ENCODE measurements around the gene ELMO2.

Gene ELMO2

GRCh38 chr20:46374383-46374782 is 32.0 kb downstream of the ELMO2 start:
- H3K4me1 ChIP-seq (ENCODE audit: insufficient read depth, low read length, severe bottlenecking), result no peaks in the 10 kb centered on the region
- no peaks in the 10 kb centered on the region for H3F3A ChIP-seq (ENCODE audit: insufficient read depth, low read length)
- H4K20me1 ChIP-seq (ENCODE audit: insufficient read depth, low read length), result no peaks in the 10 kb centered on the region
- no peak overlapping the region for H3K27ac ChIP-seq (ENCODE audit: low read depth, low read length, poor library complexity, severe bottlenecking)
- no peaks in the 10 kb centered on the region for H3K79me2 ChIP-seq (ENCODE audit: insufficient read depth, low read length)
- no peak overlapping the region for H2AFZ ChIP-seq (ENCODE audit: low read length)
- no peak overlapping the region for H3K4me2 ChIP-seq (ENCODE audit: low read length)
- no peak for TF ChIP-seq EZH2 (IDR thresholded peaks at IDR 0.05; ENCODE audit: borderline replicate concordance, low read length)
- TF ChIP-seq CTCF (IDR thresholded peaks at IDR 0.05; ENCODE audit: low read length), result no peak
- no peak overlapping the region for H3K9ac ChIP-seq (ENCODE audit: low read length)
- no peaks in the 10 kb centered on the region for H3K9me3 ChIP-seq (ENCODE audit: low read length)
- H3K36me3 ChIP-seq (ENCODE audit: insufficient read depth, low read length), result peaks cover 56% of the 10 kb centered on the region
- no peak overlapping the region for H3K4me3 ChIP-seq (ENCODE audit: low read depth, low read length, poor library complexity, severe bottlenecking)
- no peaks in the 10 kb centered on the region for H3K9me2 ChIP-seq (ENCODE audit: low read depth, low read length)
- no peaks in the 10 kb centered on the region for H3K27me3 ChIP-seq (ENCODE audit: insufficient read depth, low read length)

- H4K20me1 ChIP-seq (ENCODE audit: insufficient read depth, low read length), result no peaks in the 10 kb centered on the region
- no peak overlapping the region for H3K4me2 ChIP-seq (ENCODE audit: low read length)
- no peak overlapping the region for H3K4me3 ChIP-seq (ENCODE audit: low read depth, low read length, poor library complexity, severe bottlenecking)
- no peak overlapping the region for H3K27ac ChIP-seq (ENCODE audit: low read depth, low read length, poor library complexity, severe bottlenecking)
- H3K4me1 ChIP-seq (ENCODE audit: insufficient read depth, low read length, severe bottlenecking), result no peaks in the 10 kb centered on the region
- no peaks in the 10 kb centered on the region for H3K79me2 ChIP-seq (ENCODE audit: insufficient read depth, low read length)
- H2AFZ ChIP-seq (ENCODE audit: low read length), result no peak overlapping the region
- no peaks in the 10 kb centered on the region for H3F3A ChIP-seq (ENCODE audit: insufficient read depth, low read length)
- peaks cover 73% of the 10 kb centered on the region for H3K36me3 ChIP-seq (ENCODE audit: insufficient read depth, low read length)
- no peak overlapping the region for H3K9ac ChIP-seq (ENCODE audit: low read length)
- no peak for TF ChIP-seq CTCF (IDR thresholded peaks at IDR 0.05; ENCODE audit: low read length)
- H3K27me3 ChIP-seq (ENCODE audit: insufficient read depth, low read length), result no peaks in the 10 kb centered on the region
- H3K9me2 ChIP-seq (ENCODE audit: low read depth, low read length), result no peaks in the 10 kb centered on the region
- no peaks in the 10 kb centered on the region for H3K9me3 ChIP-seq (ENCODE audit: low read length)
These were observed 34.8 kb downstream of the ELMO2 start for GRCh38 chr20:46371656-46372055.

- H3K4me1 ChIP-seq (ENCODE audit: insufficient read depth, low read length, severe bottlenecking), result peaks cover 7% of the 10 kb centered on the region
- H3K79me2 ChIP-seq (ENCODE audit: insufficient read depth, low read length), result no peaks in the 10 kb centered on the region
- H3K4me3 ChIP-seq (ENCODE audit: low read depth, low read length, poor library complexity, severe bottlenecking), result no peak overlapping the region
- no peaks in the 10 kb centered on the region for H3K27me3 ChIP-seq (ENCODE audit: insufficient read depth, low read length)
- no peaks in the 10 kb centered on the region for H3F3A ChIP-seq (ENCODE audit: insufficient read depth, low read length)
- H3K4me2 ChIP-seq (ENCODE audit: low read length), result no peak overlapping the region
- peaks cover 58% of the 10 kb centered on the region for H3K36me3 ChIP-seq (ENCODE audit: insufficient read depth, low read length)
- H4K20me1 ChIP-seq (ENCODE audit: insufficient read depth, low read length), result no peaks in the 10 kb centered on the region
- H3K27ac ChIP-seq (ENCODE audit: low read depth, low read length, poor library complexity, severe bottlenecking), result no peak overlapping the region
- no peaks in the 10 kb centered on the region for H3K9me2 ChIP-seq (ENCODE audit: low read depth, low read length)
- no peaks in the 10 kb centered on the region for H3K9me3 ChIP-seq (ENCODE audit: low read length)
- TF ChIP-seq EZH2 (IDR thresholded peaks at IDR 0.05; ENCODE audit: borderline replicate concordance, low read length), result no peak
- no peak for TF ChIP-seq CTCF (IDR thresholded peaks at IDR 0.05; ENCODE audit: low read length)
- H3K9ac ChIP-seq (ENCODE audit: low read length), result no peak overlapping the region
- H2AFZ ChIP-seq (ENCODE audit: low read length), result no peak overlapping the region
These were observed 37.5 kb downstream of the ELMO2 start for GRCh38 chr20:46368902-46369268.
